ENCODE results near the gene KRTAP5-7. TPM values are rescaled to one million over a fixed set of nuclear protein-coding genes. Genes with fewer than 3 reads are reported as not detected.

The KRTAP5-7 gene
- not detected for total RNA-seq

GRCh38 chr11:71526796-71527575 lies at the start of gene KRTAP5-7:
TSS of gene KRTAP5-7 (plus strand) at chr11:71527267. CDS start at chr11:71527301, 34 bp downstream.

GRCh38 chr11:71537977-71538665 lies 11.1 kb downstream of the KRTAP5-7 start, which contains the start of gene KRTAP5-8:
TSS of gene KRTAP5-8 (plus strand) at chr11:71538025. CDS start at chr11:71538056, 31 bp downstream.

GRCh38 chr11:71548120-71548519 lies 21.1 kb downstream of the KRTAP5-7 start, which contains the start of gene KRTAP5-9:
TSS of gene KRTAP5-9 (plus strand) at chr11:71548420. CDS start at chr11:71548658, 238 bp downstream.

GRCh38 chr11:71565263-71565662 lies 38.2 kb downstream of the KRTAP5-7 start, which contains the start of gene KRTAP5-10:
TSS of gene KRTAP5-10 (plus strand) at chr11:71565563. CDS start at chr11:71565588, 25 bp downstream.

Other genes starting within 250 kb of the KRTAP5-7 start
- gene DHCR7, start 78.9 kb upstream of the KRTAP5-7 start, total RNA-seq = 20.3 TPM
- 43.7 TPM for gene NADSYN1, start 74.1 kb upstream of the KRTAP5-7 start, total RNA-seq
- not detected for gene KRTAP5-8, start 10.8 kb downstream of the KRTAP5-7 start, total RNA-seq
- not detected for gene KRTAP5-9, start 21.2 kb downstream of the KRTAP5-7 start, total RNA-seq
- gene KRTAP5-10, start 38.3 kb downstream of the KRTAP5-7 start, total RNA-seq = not detected
- gene KRTAP5-11, start 55.6 kb downstream of the KRTAP5-7 start, total RNA-seq = not detected